Measurements from ENCODE around the gene NDUFA6. TPM values are rescaled to one million over a fixed set of nuclear protein-coding genes. Genes with fewer than 3 reads are reported as not detected.

The NDUFA6 gene
- total RNA-seq, 2 experiments from 2014 or later, result 90.7 to 102 TPM

- peaks cover 13% of the 10 kb centered on the region for H3K27me3 Mint-ChIP-seq (ENCODE audit: low read depth)
These were observed 48.8 kb downstream of the NDUFA6 start for GRCh38 chr22:42041784-42042183.

GRCh38 chr22:42039271-42039670 is 51.3 kb downstream of the NDUFA6 start:
- no peak overlapping the region for H3K4me3 Mint-ChIP-seq
- ChIA-PET POLR2A (no interaction called here), CTCF (no interaction called here)
- ATAC-seq (no peak), DNase-seq (no peak)
- no peak overlapping the region for H3K27ac Mint-ChIP-seq
- no peaks in the 10 kb centered on the region for H3K4me1 Mint-ChIP-seq (ENCODE audit: low read depth)
- H3K27me3 Mint-ChIP-seq (ENCODE audit: low read depth), result peaks cover 11% of the 10 kb centered on the region
- H3K9me3 Mint-ChIP-seq (ENCODE audit: insufficient read depth), result peaks cover 29% of the 10 kb centered on the region
- H3K36me3 Mint-ChIP-seq (ENCODE audit: low read depth), result peaks cover 9% of the 10 kb centered on the region

More at GRCh38 chr22:42041784-42042183, 48.8 kb downstream of the NDUFA6 start:
- H3K4me3 Mint-ChIP-seq, result no peak overlapping the region
- ChIA-PET POLR2A (interaction anchor here (0.7 kb wide), 1 partner anchor 95 kb away, joined by 3 read pairs; no protein-coding TSS in a partner anchor), CTCF (interaction anchor here (1.0 kb wide), 1 partner anchor 12 kb away, joined by 3 read pairs; no protein-coding TSS in a partner anchor)
- DNase-seq (no peak), ATAC-seq (no peak)
- H3K9me3 Mint-ChIP-seq (ENCODE audit: insufficient read depth), result peaks cover 25% of the 10 kb centered on the region
- no peak overlapping the region for H3K27ac Mint-ChIP-seq
- peaks cover 6% of the 10 kb centered on the region for H3K36me3 Mint-ChIP-seq (ENCODE audit: low read depth)
- no peaks in the 10 kb centered on the region for H3K4me1 Mint-ChIP-seq (ENCODE audit: low read depth)

Other genes starting within 250 kb of the NDUFA6 start
- gene SHISA8, start 175.7 kb downstream of the NDUFA6 start, total RNA-seq, result not detected
- gene TNFRSF13C, start 164.0 kb downstream of the NDUFA6 start, total RNA-seq, result 1 to 10 TPM; 1.2 to 1.6 TPM
- gene CENPM, start 143.6 kb downstream of the NDUFA6 start, total RNA-seq, result 10 to 100 TPM; 83.6 to 83.8 TPM
- gene SEPTIN3, start 121.3 kb downstream of the NDUFA6 start, total RNA-seq, result under 1 TPM; 0.21 to 0.37 TPM
- gene WBP2NL, start 92.0 kb downstream of the NDUFA6 start, total RNA-seq, result 1 to 10 TPM; 1.1 to 1.3 TPM
- gene NAGA, start 20.0 kb downstream of the NDUFA6 start, total RNA-seq, result 10 to 100 TPM; 17.1 to 18.1 TPM
- gene PHETA2, start 16.5 kb downstream of the NDUFA6 start, total RNA-seq, result 1 to 10 TPM; 1.6 to 1.9 TPM
- 10 to 100 TPM; 77.2 to 78.2 TPM for gene SMDT1, start 11.1 kb downstream of the NDUFA6 start, total RNA-seq
- 1 to 10 TPM; 2.9 to 3.6 TPM for gene CYP2D6, start 40.0 kb upstream of the NDUFA6 start, total RNA-seq
- gene TCF20, start 179.9 kb upstream of the NDUFA6 start, total RNA-seq, result 10 to 100 TPM; 75.9 to 80.5 TPM